ENCODE results near the gene SND1.

SND1 gene

GRCh38 chr7:127913686-127914085, 261.7 kb downstream of the SND1 start:
- no peak for DNase-seq

- no peak for DNase-seq
Observed at GRCh38 chr7:127914693-127915092, 262.7 kb downstream of the SND1 start.

GRCh38 chr7:127916735-127917134, 264.7 kb downstream of the SND1 start:
- no peak for DNase-seq

GRCh38 chr7:127918130-127918529, 266.1 kb downstream of the SND1 start:
- DNase-seq: no peak

GRCh38 chr7:127920787-127921438, 268.9 kb downstream of the SND1 start:
- DNase-seq: no peak

- DNase-seq: no peak
Observed at GRCh38 chr7:127922656-127923055, 270.7 kb downstream of the SND1 start.

GRCh38 chr7:127924874-127925273, 272.9 kb downstream of the SND1 start:
- no peak for DNase-seq

GRCh38 chr7:127927348-127927696, 275.3 kb downstream of the SND1 start:
- DNase-seq: no peak

GRCh38 chr7:127928222-127928621, 276.2 kb downstream of the SND1 start:
- no peak for DNase-seq

GRCh38 chr7:127928852-127929251, 276.9 kb downstream of the SND1 start:
- no peak for DNase-seq

GRCh38 chr7:127930341-127931328, 278.6 kb downstream of the SND1 start:
- no peak for DNase-seq

GRCh38 chr7:127932076-127932475, 280.1 kb downstream of the SND1 start:
- no peak for DNase-seq

GRCh38 chr7:127932496-127932895, 280.5 kb downstream of the SND1 start:
- DNase-seq: no peak

GRCh38 chr7:127933146-127933545, 281.2 kb downstream of the SND1 start:
- DNase-seq: no peak

GRCh38 chr7:127934711-127935110, 282.7 kb downstream of the SND1 start:
- no peak for DNase-seq

- no peak for DNase-seq
Observed at GRCh38 chr7:127935847-127936376, 283.9 kb downstream of the SND1 start.

- no peak for DNase-seq
Observed at GRCh38 chr7:127937066-127937680, 285.2 kb downstream of the SND1 start.

GRCh38 chr7:127938588-127938987, 286.6 kb downstream of the SND1 start:
- no peak for DNase-seq

- DNase-seq: no peak
Observed at GRCh38 chr7:127940381-127941160, 288.6 kb downstream of the SND1 start.

GRCh38 chr7:127941476-127942210, 289.6 kb downstream of the SND1 start:
- no peak for DNase-seq

GRCh38 chr7:127943541-127944521, 291.8 kb downstream of the SND1 start:
- DNase-seq: no peak
